H9 (cell line): Measurements from ENCODE around the gene FGF22. TPM values are rescaled to one million over a fixed set of nuclear protein-coding genes. Genes with fewer than 3 reads are reported as not detected.

Source experiments
- DNase-seq: peaks from one replicate; pipeline ENCODE4 v3.0.0-alpha.2; 2017
- H2AFZ ChIP-seq: one replicate; pipeline ENCODE4 v1.6.1; 2013; ENCODE audit warnings: mild to moderate bottlenecking, low read length, control low read depth, moderate library complexity
- H2AK5ac ChIP-seq: 2 replicates; pipeline ENCODE4 v1.6.1; 2013; ENCODE audit warnings: low read length, control low read depth, mixed read lengths; ENCODE audit not compliant: insufficient read length
- H2BK120ac ChIP-seq: one replicate; pipeline ENCODE4 v1.6.1; 2013; ENCODE audit warnings: low read depth, mild to moderate bottlenecking, low read length, control low read depth, inconsistent platforms; ENCODE audit not compliant: poor library complexity, severe bottlenecking
- H2BK12ac ChIP-seq: 2 replicates; pipeline ENCODE4 v1.6.1; 2013; ENCODE audit warnings: low read length, control low read depth, mixed read lengths, low read depth; ENCODE audit not compliant: insufficient read length
- H2BK15ac ChIP-seq: 2 replicates; pipeline ENCODE4 v1.6.1; 2013; ENCODE audit warnings: low read depth, low read length, control low read depth
- H2BK20ac ChIP-seq: one replicate; pipeline ENCODE4 v1.6.1; 2013; ENCODE audit warnings: low read depth, mild to moderate bottlenecking, low read length, control low read depth, inconsistent platforms; ENCODE audit not compliant: poor library complexity, severe bottlenecking
- H2BK5ac ChIP-seq: 2 replicates; pipeline ENCODE4 v1.6.1; 2013; ENCODE audit warnings: low read length, control low read depth, mixed read lengths; ENCODE audit not compliant: insufficient read length
- H3K14ac ChIP-seq: 2 replicates; pipeline ENCODE4 v1.6.1; 2013; ENCODE audit warnings: low read length, control low read depth; ENCODE audit not compliant: insufficient read depth
- H3K18ac ChIP-seq: 2 replicates; pipeline ENCODE4 v1.6.1; 2013; ENCODE audit warnings: low read depth, mild to moderate bottlenecking, mixed read lengths, low read length, control low read depth; ENCODE audit not compliant: insufficient read length
- H3K23ac ChIP-seq: 2 replicates; pipeline ENCODE4 v1.6.1; 2013; ENCODE audit warnings: low read length, control low read depth, mixed read lengths, low read depth; ENCODE audit not compliant: insufficient read length
- H3K23me2 ChIP-seq: 2 replicates; pipeline ENCODE4 v1.6.1; 2013; ENCODE audit warnings: low read depth, mild to moderate bottlenecking, mixed read lengths, low read length, control low read depth; ENCODE audit not compliant: insufficient read length, poor library complexity, severe bottlenecking
- H3K27ac ChIP-seq: 2 replicates; pipeline ENCODE4 v1.5.1; 2013; ENCODE audit warnings: low read length, control low read depth, mixed read lengths, low read depth; ENCODE audit not compliant: insufficient read length
- H3K27me3 ChIP-seq: 2 replicates; pipeline ENCODE4 v1.6.1; 2013; ENCODE audit warnings: low read length, control low read depth, inconsistent platforms; ENCODE audit not compliant: insufficient read depth
- H3K4ac ChIP-seq: 2 replicates; pipeline ENCODE4 v1.6.1; 2013; ENCODE audit warnings: low read depth, mild to moderate bottlenecking, control low read depth, inconsistent platforms, low read length, moderate library complexity
- H3K4me1 ChIP-seq: 2 replicates; pipeline ENCODE4 v1.6.1; 2013; ENCODE audit warnings: low read length, control low read depth, inconsistent platforms; ENCODE audit not compliant: insufficient read depth
- H3K4me2 ChIP-seq: 2 replicates; pipeline ENCODE4 v1.6.1; 2013; ENCODE audit warnings: low read length, control low read depth, mixed read lengths; ENCODE audit not compliant: insufficient read length, insufficient read depth
- H3K56ac ChIP-seq: 2 replicates; pipeline ENCODE4 v1.6.1; 2013; ENCODE audit warnings: low read depth, mild to moderate bottlenecking, mixed read lengths, low read length, control low read depth; ENCODE audit not compliant: insufficient read length
- H3K79me1 ChIP-seq: 2 replicates; pipeline ENCODE4 v1.6.1; 2013; ENCODE audit warnings: low read depth, mild to moderate bottlenecking, moderate library complexity, low read length, control low read depth, inconsistent platforms; ENCODE audit not compliant: insufficient read depth, poor library complexity, severe bottlenecking
- H3K79me2 ChIP-seq: 2 replicates; pipeline ENCODE4 v1.6.1; 2013; ENCODE audit warnings: low read length, control low read depth, inconsistent platforms; ENCODE audit not compliant: insufficient read depth
- H3K9ac ChIP-seq: 2 replicates; pipeline ENCODE4 v1.6.1; 2013; ENCODE audit warnings: low read length, control low read depth, mixed read lengths; ENCODE audit not compliant: insufficient read length; ENCODE audit errors: extremely low read depth
- H3K9me3 ChIP-seq: one replicate; pipeline ENCODE4 v1.6.1; 2013; ENCODE audit warnings: low read depth, low read length, inconsistent platforms; ENCODE audit not compliant: control insufficient read depth
- H3T11ph ChIP-seq: one replicate; pipeline ENCODE4 v1.6.1; 2013; ENCODE audit warnings: mild to moderate bottlenecking, low read length, control low read depth, inconsistent platforms
- H4K20me1 ChIP-seq: one replicate; pipeline ENCODE4 v1.6.1; 2013; ENCODE audit not compliant: control insufficient read depth, insufficient read length, insufficient read depth
- H4K5ac ChIP-seq: 2 replicates; pipeline ENCODE4 v1.6.1; 2013; ENCODE audit warnings: low read depth, mild to moderate bottlenecking, mixed read lengths, low read length, control low read depth; ENCODE audit not compliant: insufficient read length
- H4K8ac ChIP-seq: replicated peaks from 2 replicates; pipeline ENCODE4 v1.6.1; 2013; ENCODE audit warnings: low read length, control low read depth, mixed read lengths, low read depth; ENCODE audit not compliant: insufficient read length
- H4K91ac ChIP-seq: 2 replicates; pipeline ENCODE4 v1.6.1; 2013; ENCODE audit warnings: low read depth, mild to moderate bottlenecking, moderate library complexity, mixed read lengths, low read length, control low read depth; ENCODE audit not compliant: insufficient read length
- H3K27ac Mint-ChIP-seq, 3 experiments: 2 replicates in 2 of 3; 3 replicates in 1 of 3; pipeline ENCODE4 v1.8.0; 2020 to 2021; ENCODE audit warnings: mixed read lengths in 3 of 3, mild to moderate bottlenecking in 1 of 3, moderate library complexity in 1 of 3
- H3K27me3 Mint-ChIP-seq: 2 replicates; pipeline ENCODE4 v1.8.0; 2021; ENCODE audit warnings: low read depth, mild to moderate bottlenecking, moderate library complexity, mixed read lengths
- H3K36me3 Mint-ChIP-seq, 3 experiments: 2 replicates in 2 of 3; 3 replicates in 1 of 3; pipeline ENCODE4 v1.8.0; 2020 to 2021; ENCODE audit warnings: low read depth in 3 of 3, mixed read lengths in 3 of 3; ENCODE audit not compliant: insufficient read depth in 1 of 3
- H3K4me1 Mint-ChIP-seq, 2 experiments: 2 replicates each; pipeline ENCODE4 v1.8.0; 2020; ENCODE audit warnings: mixed read lengths in 2 of 2
- H3K4me3 Mint-ChIP-seq, 2 experiments: 2 replicates in 1 of 2; 3 replicates in 1 of 2; pipeline ENCODE4 v1.8.0; 2020 to 2021; ENCODE audit warnings: mild to moderate bottlenecking in 2 of 2, mixed read lengths in 2 of 2, moderate library complexity in 1 of 2
- H3K9me3 Mint-ChIP-seq, 2 experiments: 2 replicates in 1 of 2; 3 replicates in 1 of 2; pipeline ENCODE4 v1.8.0; 2020; ENCODE audit warnings: mild to moderate bottlenecking in 2 of 2, mixed read lengths in 2 of 2, moderate library complexity in 1 of 2
- WGBS: extraction: QIAGEN DNeasy Blood & Tissue Kit; methylation state at CpG from one replicate; pipeline ENCODE4 v1.1.7; 2013; ENCODE audit warnings: missing lambda C conversion rate, low lambda C conversion rate, mixed read lengths; ENCODE audit not compliant: insufficient read length; ENCODE audit errors: extremely low coverage; 5-methylcytosine and 5-hydroxymethylcytosine counted together
- total RNA-seq: library from RNA; stranded (reverse); gene quantifications from 2 replicates; pipeline ENCODE4 v1.2.1, GENCODE V29; 2021
- TF ChIP-seq, protein P1 (sequence below): fragments of 200-600 bp; sonication (generic); conservative IDR thresholded peaks from 3 replicates; pipeline ENCODE4 v1.8.0; 2021; ENCODE audit warnings: antibody characterized with exemption, mild to moderate bottlenecking

Gene FGF22
- total RNA-seq, 1 experiment from 2014 or later, result 0.72 TPM

DNA sequence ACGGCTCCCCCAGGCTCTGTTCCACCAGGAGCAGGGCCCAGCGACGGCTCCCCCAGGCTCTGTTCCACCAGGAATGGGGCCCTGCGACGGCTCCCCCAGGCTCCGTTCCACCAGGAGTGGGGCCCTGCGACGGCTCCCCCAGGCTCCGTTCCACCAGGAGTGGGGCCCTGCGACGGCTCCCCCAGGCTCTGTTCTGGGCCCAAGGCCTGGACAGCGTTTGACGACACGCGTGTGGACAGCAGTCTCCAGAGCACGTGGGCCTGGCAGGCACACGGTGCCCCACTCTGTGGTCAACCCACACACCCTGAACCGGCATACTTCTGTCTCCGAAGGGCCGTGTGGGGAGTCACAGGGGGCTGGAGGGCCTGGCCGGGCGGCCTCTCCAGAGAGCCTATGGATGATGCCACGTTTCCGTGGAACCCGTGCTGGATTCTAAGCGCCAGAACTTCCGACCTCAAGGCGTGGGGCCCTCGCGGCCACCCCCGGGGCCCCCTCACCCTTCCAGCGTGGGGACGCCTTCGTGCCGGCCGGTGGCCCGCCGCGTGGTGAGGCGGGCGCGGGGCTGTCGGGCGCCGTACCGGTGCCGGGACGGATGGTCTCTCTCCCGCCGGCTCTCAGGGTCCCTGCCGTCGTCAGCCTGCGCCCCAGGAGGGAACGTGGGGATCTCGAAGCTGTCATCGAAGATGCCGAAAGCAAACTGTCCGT lies 11.6 kb downstream of the FGF22 start:
- Mint-ChIP-seq H3K36me3 (peaks cover 9 to 30% (median 27%) of the 10 kb centered on the region in 3 experiments; a peak in 6 of 7 replicates), H3K4me1 (no peaks in the 10 kb centered on the region), H3K9me3 (no peaks in the 10 kb centered on the region; a peak in 1 of 5 replicates), H3K4me3 (no peak overlapping the region), H3K27ac (no peak overlapping the region), H3K27me3 (no peaks in the 10 kb centered on the region)
- H3K4me2 ChIP-seq, result no peak overlapping the region
- H4K20me1 ChIP-seq, result peaks cover 7% of the 10 kb centered on the region
- H4K91ac ChIP-seq, result no peak overlapping the region
- H3K23ac ChIP-seq, result no peak overlapping the region
- TF ChIP-seq, protein P1, sequence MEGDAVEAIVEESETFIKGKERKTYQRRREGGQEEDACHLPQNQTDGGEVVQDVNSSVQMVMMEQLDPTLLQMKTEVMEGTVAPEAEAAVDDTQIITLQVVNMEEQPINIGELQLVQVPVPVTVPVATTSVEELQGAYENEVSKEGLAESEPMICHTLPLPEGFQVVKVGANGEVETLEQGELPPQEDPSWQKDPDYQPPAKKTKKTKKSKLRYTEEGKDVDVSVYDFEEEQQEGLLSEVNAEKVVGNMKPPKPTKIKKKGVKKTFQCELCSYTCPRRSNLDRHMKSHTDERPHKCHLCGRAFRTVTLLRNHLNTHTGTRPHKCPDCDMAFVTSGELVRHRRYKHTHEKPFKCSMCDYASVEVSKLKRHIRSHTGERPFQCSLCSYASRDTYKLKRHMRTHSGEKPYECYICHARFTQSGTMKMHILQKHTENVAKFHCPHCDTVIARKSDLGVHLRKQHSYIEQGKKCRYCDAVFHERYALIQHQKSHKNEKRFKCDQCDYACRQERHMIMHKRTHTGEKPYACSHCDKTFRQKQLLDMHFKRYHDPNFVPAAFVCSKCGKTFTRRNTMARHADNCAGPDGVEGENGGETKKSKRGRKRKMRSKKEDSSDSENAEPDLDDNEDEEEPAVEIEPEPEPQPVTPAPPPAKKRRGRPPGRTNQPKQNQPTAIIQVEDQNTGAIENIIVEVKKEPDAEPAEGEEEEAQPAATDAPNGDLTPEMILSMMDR, result no peak
- H2AFZ ChIP-seq, result no peak overlapping the region
- H4K8ac ChIP-seq, result no peak overlapping the region
- H2BK120ac ChIP-seq, result no peak overlapping the region
- no peak overlapping the region for H2BK20ac ChIP-seq
- H3K4me1 ChIP-seq, result no peaks in the 10 kb centered on the region
- no peak overlapping the region for H4K5ac ChIP-seq
- H3K18ac ChIP-seq, result no peak overlapping the region
- no peaks in the 10 kb centered on the region for H3K23me2 ChIP-seq
- no peak overlapping the region for H3K14ac ChIP-seq
- no peak overlapping the region for H2BK5ac ChIP-seq
- H2BK12ac ChIP-seq, result no peak overlapping the region
- H3K9ac ChIP-seq, result no peak overlapping the region
- H3K56ac ChIP-seq, result no peak overlapping the region
- no peak overlapping the region for H3K27ac ChIP-seq
- H3T11ph ChIP-seq, result no peak overlapping the region
- H3K9me3 ChIP-seq, result no peaks in the 10 kb centered on the region
- no peak for DNase-seq
- no peak overlapping the region for H3K4ac ChIP-seq
- peaks cover 10% of the 10 kb centered on the region for H3K79me1 ChIP-seq
- peaks cover 26% of the 10 kb centered on the region for H3K79me2 ChIP-seq
- WGBS, result no CpG with 5 or more reads among the region's 58 CpGs
- no peak overlapping the region for H2AK5ac ChIP-seq
- H3K27me3 ChIP-seq, result no peaks in the 10 kb centered on the region
- H2BK15ac ChIP-seq, result no peak overlapping the region
